Left renal cortex interstitium (tissue), 4 donors: Measurements from ENCODE around the gene MGAT1. TPM values are rescaled to one million over a fixed set of nuclear protein-coding genes. Genes with fewer than 3 reads are reported as not detected.
"Not testable (repeated sequence)": the region's sequence is repeated elsewhere in the genome, so short reads cannot be mapped to it uniquely, and the experiment has no call there.

Experiments used
- DNase-seq, 4 donors: peaks; one replicate each; pipeline ENCODE4 v3.0.0-alpha.2; 2013; ENCODE audit warnings: low read depth in 4 of 4, low spot score in 2 of 4, missing footprints in 1 of 4
- polyA plus RNA-seq, 4 donors: library from polyadenylated mRNA; unstranded; fragments of 120-200 nt; gene quantifications; one replicate each; pipeline ENCODE4 v1.2.1, GENCODE V29; 2013; ENCODE audit not compliant: insufficient read length in 4 of 4

The MGAT1 gene
- polyA plus RNA-seq, 4 donors: 73.4 to 92.6 (median 82.3) TPM

GRCh38 chr5:180786531-180787398 lies 15.8 kb downstream of the MGAT1 start:
- DNase-seq: no peak

GRCh38 chr5:180785794-180786221 lies 16.8 kb downstream of the MGAT1 start:
- no peak for DNase-seq

- no peak for DNase-seq
These were observed 17.4 kb downstream of the MGAT1 start for GRCh38 chr5:180785121-180785781.

GRCh38 chr5:180784497-180785097 lies 18.0 kb downstream of the MGAT1 start:
- DNase-seq: peak in 1 of 4 donors; percentile 67

- no peak for DNase-seq
These were observed 19.1 kb downstream of the MGAT1 start for GRCh38 chr5:180783340-180784052.

- no peak for DNase-seq
These were observed 19.9 kb downstream of the MGAT1 start for GRCh38 chr5:180782748-180783147.

- not testable (repeated sequence) for DNase-seq
These were observed 20.7 kb downstream of the MGAT1 start for GRCh38 chr5:180781900-180782326.

GRCh38 chr5:180779985-180780610 lies 22.5 kb downstream of the MGAT1 start:
- DNase-seq: no peak

- no peak for DNase-seq
These were observed 25.1 kb downstream of the MGAT1 start for GRCh38 chr5:180777475-180777874.

GRCh38 chr5:180776376-180776775 lies 26.2 kb downstream of the MGAT1 start:
- no peak for DNase-seq

GRCh38 chr5:180775624-180776023 lies 27.0 kb downstream of the MGAT1 start:
- DNase-seq: no peak

- no peak for DNase-seq
These were observed 30.8 kb downstream of the MGAT1 start for GRCh38 chr5:180771839-180772238.

GRCh38 chr5:180769821-180770220 lies 32.8 kb downstream of the MGAT1 start:
- DNase-seq: no peak

GRCh38 chr5:180755601-180756000 lies 47.0 kb downstream of the MGAT1 start:
- DNase-seq: no peak

GRCh38 chr5:180744253-180744652 lies 58.4 kb downstream of the MGAT1 start:
- DNase-seq: no peak

- DNase-seq: no peak
These were observed 59.9 kb downstream of the MGAT1 start for GRCh38 chr5:180742727-180743126.

GRCh38 chr5:180740953-180741352 lies 61.7 kb downstream of the MGAT1 start:
- not testable (repeated sequence) for DNase-seq

GRCh38 chr5:180739958-180740357 lies 62.6 kb downstream of the MGAT1 start, which contains the start of gene OR2Y1:
TSS of gene OR2Y1 (minus strand) at chr5:180740058. CDS start at chr5:180740058, 0 bp downstream.
- DNase-seq: no peak

- DNase-seq: no peak
These were observed 63.3 kb downstream of the MGAT1 start for GRCh38 chr5:180739271-180739670.

- DNase-seq: no peak
These were observed 66.1 kb downstream of the MGAT1 start for GRCh38 chr5:180736536-180736935.
